GM12878 (cell line): ENCODE results near the gene PAN3. TPM values are rescaled to one million over a fixed set of nuclear protein-coding genes. Genes with fewer than 3 reads are reported as not detected.

ENCODE experiments used
- ATAC-seq: fragments of 200-7000 bp; cut with Tn5 transposase; 3 replicates; pipeline ENCODE4 v1.9.1; 2020; ENCODE audit warnings: mild to moderate bottlenecking, moderate library complexity
- BruUV-seq: library from RNA; stranded (reverse); fragments of 400-500 nt; replicated peaks from 2 replicates; lab custom pipeline; 2021; lab: Mats Ljungman, UMichigan
- CTCF ChIA-PET: fragments of 300-600 bp; sonication (Branson Sonifier 250); formaldehyde crosslinking; extraction: SDS; loops from one replicate; lab custom pipeline; 2021; ENCODE audit warnings: inconsistent platforms; lab: Yijun Ruan, JAX
- POLR2A ChIA-PET: fragments of 350-600 bp; formaldehyde crosslinking; extraction: SDS; loops from one replicate; lab custom pipeline; 2021; ENCODE audit warnings: inconsistent platforms; lab: Charles Lee
- RAD21 ChIA-PET: fragments of 300-600 bp; sonication (Branson Sonifier 250); formaldehyde crosslinking; loops from one replicate; lab custom pipeline; 2023; ENCODE audit warnings: antibody characterized with exemption; ENCODE audit not compliant: unreplicated experiment; lab: Charles Lee
- SMC1A ChIA-PET: fragments of 300-600 bp; sonication (Branson Sonifier 250); formaldehyde crosslinking; loops from one replicate; lab custom pipeline; 2023; ENCODE audit not compliant: unreplicated experiment, uncharacterized antibody; lab: Charles Lee
- DNase-seq: peaks from one replicate; pipeline ENCODE4 v3.0.0-alpha.2; 2011; ENCODE audit warnings: low read depth, low spot score
- FAIRE-seq: peaks from 3 replicates; lab custom pipeline; 2011; peaks lifted over from hg19 to GRCh38; lab: Jason Lieb, UNC
- H2AFZ ChIP-seq: 2 replicates; pipeline ENCODE4 v1.6.0; 2011; ENCODE audit warnings: low read depth, low read length, control low read depth; ENCODE audit not compliant: control insufficient read depth
- H3K27ac ChIP-seq: 2 replicates; pipeline ENCODE4 v1.5.1; 2011; ENCODE audit warnings: control low read depth; ENCODE audit not compliant: control insufficient read depth, insufficient read depth
- H3K27me3 ChIP-seq, 2 experiments: replicated peaks in 1 of 2; 2 replicates each; pipeline versions ENCODE4 v1.6.0 to v1.6.1; 2011; ENCODE audit warnings: low read length in 1 of 2; ENCODE audit not compliant: control insufficient read depth in 2 of 2, insufficient read depth in 2 of 2
- H3K36me3 ChIP-seq, 2 experiments: 2 replicates each; pipeline ENCODE4 v1.5.1; 2011; ENCODE audit warnings: low read length in 1 of 2; ENCODE audit not compliant: control insufficient read depth in 2 of 2, insufficient read depth in 2 of 2
- H3K4me1 ChIP-seq: 2 replicates; pipeline ENCODE4 v1.6.1; 2011; ENCODE audit warnings: mild to moderate bottlenecking, low read length, moderate library complexity, mixed read lengths; ENCODE audit not compliant: control insufficient read depth, insufficient read depth
- H3K4me2 ChIP-seq: 2 replicates; pipeline ENCODE4 v1.6.0; 2011; ENCODE audit warnings: control low read depth; ENCODE audit not compliant: control insufficient read depth, insufficient read depth
- H3K4me3 ChIP-seq: fragments of 200-600 bp; sonication (generic); 2 replicates; pipeline ENCODE4 v1.5.1; 2016
- H3K79me2 ChIP-seq: 2 replicates; pipeline ENCODE4 v1.6.0; 2011; ENCODE audit warnings: low read length; ENCODE audit not compliant: control insufficient read depth, insufficient read depth
- H3K9ac ChIP-seq: 2 replicates; pipeline ENCODE4 v1.8.0; 2011; ENCODE audit warnings: low read length, control low read depth, mixed read lengths; ENCODE audit not compliant: control insufficient read depth, insufficient read depth
- H3K9me3 ChIP-seq: replicated peaks from 3 replicates; pipeline ENCODE4 v1.5.1; 2011; ENCODE audit warnings: mild to moderate bottlenecking, low read length; ENCODE audit not compliant: control insufficient read depth, insufficient read depth
- H4K20me1 ChIP-seq: 2 replicates; pipeline ENCODE4 v1.6.0; 2011; ENCODE audit not compliant: control insufficient read depth, insufficient read depth
- BMI1 ChIP-seq: fragments of 450-650 bp; IDR thresholded peaks from 2 replicates; pipeline ENCODE4 v1.6.1; 2016; ENCODE audit warnings: mild to moderate bottlenecking, moderate library complexity, borderline replicate concordance
- E2F4 ChIP-seq: IDR thresholded peaks from 2 replicates; pipeline ENCODE4 v1.6.1; 2012; ENCODE audit warnings: low read depth, low read length, improper control_type of control experiment
- EGR1 ChIP-seq, 2 experiments: IDR thresholded peaks; 1 replicate in 1 of 2; 2 replicates in 1 of 2; pipeline ENCODE4 v1.6.1; 2011 to 2012; ENCODE audit warnings: low read depth in 2 of 2, low read length in 2 of 2, borderline replicate concordance in 1 of 2, mild to moderate bottlenecking in 1 of 2, moderate library complexity in 1 of 2
- ETV6 ChIP-seq, 2 experiments: fragments of 450-650 bp in 1 of 2; IDR thresholded peaks in 1 of 2; conservative IDR thresholded peaks in 1 of 2; 2 replicates each; pipeline ENCODE4 v1.6.1; 2014; ENCODE audit warnings: antibody characterized with exemption in 1 of 2, borderline replicate concordance in 1 of 2, low read depth in 1 of 2, mild to moderate bottlenecking in 1 of 2, moderate library complexity in 1 of 2
- MEF2B ChIP-seq: fragments of 450-650 bp; IDR thresholded peaks from 2 replicates; pipeline ENCODE4 v1.6.1; 2018; ENCODE audit warnings: mild to moderate bottlenecking, moderate library complexity; ENCODE audit not compliant: partially characterized antibody, poor library complexity, severe bottlenecking
- NKRF ChIP-seq: fragments of 450-650 bp; conservative IDR thresholded peaks from 2 replicates; pipeline ENCODE4 v1.6.1; 2017; ENCODE audit warnings: mild to moderate bottlenecking, moderate library complexity
- STAT1 ChIP-seq: fragments of 450-650 bp; conservative IDR thresholded peaks from 2 replicates; pipeline ENCODE4 v1.6.1; 2014; ENCODE audit warnings: antibody characterized with exemption, mild to moderate bottlenecking
- TCF12 ChIP-seq: IDR thresholded peaks from 2 replicates; pipeline ENCODE4 v1.6.1; 2011; ENCODE audit warnings: low read depth, mild to moderate bottlenecking, low read length
- YBX1 ChIP-seq: fragments of 450-650 bp; IDR thresholded peaks from 2 replicates; pipeline ENCODE4 v1.6.1; 2016; ENCODE audit warnings: antibody characterized with exemption
- ZSCAN29 ChIP-seq: fragments of 450-650 bp; IDR thresholded peaks from 2 replicates; pipeline ENCODE4 v1.6.1; 2017; ENCODE audit warnings: mild to moderate bottlenecking, moderate library complexity
- WGBS: methylation state at CpG from one replicate; pipeline ENCODE4 v1.1.6; 2016; ENCODE audit warnings: low lambda C conversion rate; ENCODE audit not compliant: insufficient replicate concordance, insufficient coverage; ENCODE audit errors: missing lambda C conversion rate; 5-methylcytosine and 5-hydroxymethylcytosine counted together
- in situ Hi-C: fragments of 300-500 bp; cut with MboI; formaldehyde crosslinking; loops from 9 replicates; pipeline ENCODE4 v1.14.3; 2018; ENCODE audit warnings: mixed read lengths
- intact Hi-C: fragments of 100-400 bp; cut with micrococcal nuclease; formaldehyde crosslinking; loops from one replicate; pipeline ENCODE4 v1.14.2; 2022; ENCODE audit not compliant: unreplicated experiment
- polyA plus RNA-seq, 11 experiments: library from polyadenylated mRNA; depleted of rRNA in 4 of 11; unstranded in 6 of 11; stranded (reverse) in 5 of 11; fragments of >200 nt; fragmentation: Nextera tagmentation in 4 of 11; fragmentation: Illumina TruSeq in 1 of 11; extraction: Ambion mirVana in 4 of 11; extraction: Trizol in 1 of 11; gene quantifications; 1 replicate in 1 of 11; 2 replicates in 10 of 11; pipeline versions ENCODE4 v1.2.1 to v1.2.3, GENCODE V29; 2011 to 2016; ENCODE audit warnings: inconsistent platforms in 2 of 11, missing spikeins in 2 of 11, low read depth in 1 of 11
- total RNA-seq, 4 experiments: library from RNA; depleted of rRNA in 3 of 4; stranded (reverse); fragments of >200 nt in 3 of 4; fragmentation: Illumina TruSeq in 1 of 4; extraction: Trizol in 1 of 4; gene quantifications; 2 replicates each; pipeline versions ENCODE4 v1.2.1 to v1.2.3, GENCODE V29; 2013 to 2021

Gene PAN3
- total and polyA plus RNA-seq, 10 of the 15 experiments (the other 5 are each of a cell fraction or from before 2014, with no cell fraction given): 13.0 to 33.3 (median 19.9) TPM

GRCh38 chr13:28093881-28094280 lies 44.5 kb upstream of the PAN3 start:
- SMC1A ChIA-PET: interaction anchor here (1.2 kb wide), 1 partner anchor 8 kb away, joined by 3 read pairs; no protein-coding TSS in a partner anchor
- no peaks in the 10 kb centered on the region for H3K79me2 ChIP-seq

GRCh38 chr13:28094306-28094705 lies 44.0 kb upstream of the PAN3 start:
- DNase-seq (no peak), ATAC-seq (no peak), FAIRE-seq (no peak)
- H3K4me3 ChIP-seq: no peak overlapping the region
- ChIA-PET RAD21 (no interaction called here), SMC1A (interaction anchor here (1.0 to 1.2 kb wide), 2 partner anchors 8 to 45 kb away, joined by 3 read pairs; no protein-coding TSS in a partner anchor), CTCF (no interaction called here), POLR2A (no interaction called here)
- H3K4me2 ChIP-seq: no peak overlapping the region
- TF ChIP-seq E2F4 (no peak), EGR1 (IDR thresholded peaks at IDR 0.05; ENCODE audit: borderline replicate concordance in 1 of 2, low read depth in 2 of 2, low read length in 2 of 2) (no peak), ZSCAN29 (no peak), ETV6 (conservative IDR thresholded peaks at IDR 0.05 in 1 of 2, IDR thresholded peaks at IDR 0.05 in 1 of 2; ENCODE audit: borderline replicate concordance in 1 of 2, low read depth in 1 of 2) (no peak), YBX1 (no peak), BMI1 (no peak), NKRF (no peak)
- H3K27ac ChIP-seq: no peak overlapping the region
- no TSS peak for BruUV-seq
- intact Hi-C loops: no loop called here
- H2AFZ ChIP-seq: no peak overlapping the region
- H3K9ac ChIP-seq: no peak overlapping the region
- H3K79me2 ChIP-seq: no peaks in the 10 kb centered on the region
- no peaks in the 10 kb centered on the region for H3K4me1 ChIP-seq
- peaks cover 1 to 8% of the 10 kb centered on the region in 2 experiments; a peak in 2 of 4 replicates for H3K27me3 ChIP-seq
- H3K9me3 ChIP-seq: no peaks in the 10 kb centered on the region; the same call in 2 of the 3 replicates
- no peaks in the 10 kb centered on the region for H3K36me3 ChIP-seq
- no peaks in the 10 kb centered on the region for H4K20me1 ChIP-seq
- WGBS: 48% methylated on average over 4 of the region's 4 CpGs
- in situ Hi-C loops: no loop called here

More at GRCh38 chr13:28093881-28094280, 44.5 kb upstream of the PAN3 start:
- CTCF ChIA-PET: no interaction called here
- Histone ChIP-seq H2AFZ (no peak overlapping the region), H3K4me1 (no peaks in the 10 kb centered on the region), H3K4me3 (no peak overlapping the region), H3K27me3 (peaks cover 1 to 5% of the 10 kb centered on the region in 2 experiments; a peak in 1 of 4 replicates), H3K9me3 (no peaks in the 10 kb centered on the region; the same call in 2 of the 3 replicates), H4K20me1 (no peaks in the 10 kb centered on the region), H3K9ac (no peak overlapping the region)
- 24% methylated on average over 5 of the region's 5 CpGs for WGBS
- FAIRE-seq (no peak), ATAC-seq (no peak)
- intact Hi-C loops: no loop called here
- POLR2A ChIA-PET: no interaction called here
- in situ Hi-C loops: no loop called here
- TF ChIP-seq MEF2B: no peak
- TF ChIP-seq STAT1: no peak
- no peak for TF ChIP-seq TCF12
- TF ChIP-seq, all 136 proteins: peak for 0
- H3K27ac ChIP-seq: no peak overlapping the region
- RAD21 ChIA-PET: no interaction called here
- H3K36me3 ChIP-seq: no peaks in the 10 kb centered on the region
- no TSS peak for BruUV-seq
- H3K4me2 ChIP-seq: no peak overlapping the region
- DNase-seq: no peak
